ENCODE data around the gene DNAJC25. TPM values are rescaled to one million over a fixed set of nuclear protein-coding genes. Genes with fewer than 3 reads are reported as not detected.

The DNAJC25 gene
- total RNA-seq, 2 donors from 2014 or later, result 5.3 to 8.7 TPM

DNA sequence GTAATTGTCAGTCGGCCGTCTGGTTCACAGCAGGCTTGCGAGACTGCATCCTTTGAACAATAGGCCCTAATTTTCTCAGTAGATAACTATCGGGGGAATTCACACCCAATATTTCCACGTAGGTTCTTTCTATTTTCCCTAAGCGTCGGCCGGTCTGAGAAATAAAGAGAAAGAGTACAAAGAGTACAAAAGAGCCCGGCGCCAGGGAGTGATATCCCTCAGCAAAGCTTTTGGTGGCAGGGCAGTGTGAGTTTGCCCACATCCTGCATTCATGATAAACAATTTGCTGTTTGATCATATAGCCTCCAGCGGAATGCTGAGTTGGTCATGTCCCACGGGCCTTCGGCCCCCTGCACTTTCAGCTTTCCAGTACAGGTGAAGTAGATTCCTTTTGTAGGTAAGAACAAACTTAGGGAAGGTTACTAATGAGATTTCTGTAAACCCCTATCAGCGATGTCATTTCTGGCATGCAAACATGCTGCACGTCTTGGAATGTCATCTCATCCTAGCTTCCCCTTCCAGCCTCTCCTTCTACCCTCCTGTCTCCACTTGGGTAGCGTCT is 27.0 kb upstream of the DNAJC25 start:
- H3K4me1 ChIP-seq, result no peaks in the 10 kb centered on the region
- no peaks in the 10 kb centered on the region for H3K27me3 ChIP-seq
- TF ChIP-seq, protein P1, sequence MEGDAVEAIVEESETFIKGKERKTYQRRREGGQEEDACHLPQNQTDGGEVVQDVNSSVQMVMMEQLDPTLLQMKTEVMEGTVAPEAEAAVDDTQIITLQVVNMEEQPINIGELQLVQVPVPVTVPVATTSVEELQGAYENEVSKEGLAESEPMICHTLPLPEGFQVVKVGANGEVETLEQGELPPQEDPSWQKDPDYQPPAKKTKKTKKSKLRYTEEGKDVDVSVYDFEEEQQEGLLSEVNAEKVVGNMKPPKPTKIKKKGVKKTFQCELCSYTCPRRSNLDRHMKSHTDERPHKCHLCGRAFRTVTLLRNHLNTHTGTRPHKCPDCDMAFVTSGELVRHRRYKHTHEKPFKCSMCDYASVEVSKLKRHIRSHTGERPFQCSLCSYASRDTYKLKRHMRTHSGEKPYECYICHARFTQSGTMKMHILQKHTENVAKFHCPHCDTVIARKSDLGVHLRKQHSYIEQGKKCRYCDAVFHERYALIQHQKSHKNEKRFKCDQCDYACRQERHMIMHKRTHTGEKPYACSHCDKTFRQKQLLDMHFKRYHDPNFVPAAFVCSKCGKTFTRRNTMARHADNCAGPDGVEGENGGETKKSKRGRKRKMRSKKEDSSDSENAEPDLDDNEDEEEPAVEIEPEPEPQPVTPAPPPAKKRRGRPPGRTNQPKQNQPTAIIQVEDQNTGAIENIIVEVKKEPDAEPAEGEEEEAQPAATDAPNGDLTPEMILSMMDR (IDR thresholded peaks at IDR 0.05), result no peak
- DNase-seq (ENCODE audit: low spot score), result no peak
- H3K9me3 ChIP-seq, result no peaks in the 10 kb centered on the region
- no peaks in the 10 kb centered on the region for H3K36me3 ChIP-seq
- H3K27ac ChIP-seq, result no peak overlapping the region
- no peak overlapping the region for H3K4me3 ChIP-seq

DNA sequence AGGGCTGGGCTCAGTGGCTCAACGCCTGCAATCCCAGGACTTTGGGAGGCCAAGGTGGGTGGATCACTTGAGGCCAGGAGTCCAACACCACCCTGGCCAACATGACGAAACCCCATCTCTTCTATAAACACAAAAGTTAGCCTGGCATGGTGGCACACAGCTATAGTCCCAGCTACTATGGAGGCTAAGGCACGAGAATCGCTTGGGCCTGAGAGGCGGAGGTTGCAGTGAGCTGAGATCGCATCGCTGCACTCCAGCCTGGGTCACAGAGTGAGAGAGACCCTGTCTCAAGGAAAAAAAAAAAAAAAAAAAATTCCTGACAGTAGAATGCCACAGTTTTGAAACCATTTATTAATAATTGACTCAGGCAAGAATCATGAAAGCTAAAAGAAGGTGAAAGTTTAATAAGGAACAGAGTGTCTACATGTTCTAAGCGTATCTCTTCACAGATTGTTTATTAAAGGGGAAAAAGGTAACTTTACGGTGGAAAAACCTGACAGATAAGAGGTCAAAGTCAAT is 26.0 kb upstream of the DNAJC25 start:
- no peak overlapping the region for H3K27ac ChIP-seq
- no peaks in the 10 kb centered on the region for H3K4me1 ChIP-seq
- H3K27me3 ChIP-seq, result no peaks in the 10 kb centered on the region
- DNase-seq (ENCODE audit: low spot score), result no peak
- H3K36me3 ChIP-seq, result no peaks in the 10 kb centered on the region
- no peaks in the 10 kb centered on the region for H3K9me3 ChIP-seq
- no peak overlapping the region for H3K4me3 ChIP-seq
- TF ChIP-seq, protein P1 (IDR thresholded peaks at IDR 0.05), result no peak

DNA sequence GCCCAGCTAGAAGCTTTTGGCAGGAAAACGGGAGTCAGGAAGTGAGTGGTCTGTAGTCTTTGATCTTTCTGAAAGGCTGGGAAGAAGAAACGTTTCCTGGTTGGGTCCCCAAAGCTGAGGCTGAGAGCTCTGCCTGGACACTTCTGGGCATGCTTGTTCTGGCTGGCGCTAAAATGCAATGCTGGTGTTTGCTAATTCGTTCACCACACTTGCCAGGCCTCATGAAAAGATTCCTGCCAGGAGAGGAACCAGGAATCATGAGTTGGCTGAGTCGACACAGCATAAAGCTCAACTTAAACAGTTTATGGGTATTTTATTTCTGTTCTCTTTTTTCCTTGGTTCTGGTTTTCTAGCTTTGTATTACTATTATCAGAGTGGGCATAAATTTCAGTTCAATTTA is 21.0 kb upstream of the DNAJC25 start:
- Histone ChIP-seq H3K27ac (no peak overlapping the region), H3K4me1 (no peaks in the 10 kb centered on the region), H3K4me3 (no peak overlapping the region), H3K27me3 (no peaks in the 10 kb centered on the region), H3K9me3 (no peaks in the 10 kb centered on the region), H3K36me3 (no peaks in the 10 kb centered on the region)
- no peak for DNase-seq (ENCODE audit: low spot score)
- TF ChIP-seq, protein P1 (IDR thresholded peaks at IDR 0.05), result no peak

DNA sequence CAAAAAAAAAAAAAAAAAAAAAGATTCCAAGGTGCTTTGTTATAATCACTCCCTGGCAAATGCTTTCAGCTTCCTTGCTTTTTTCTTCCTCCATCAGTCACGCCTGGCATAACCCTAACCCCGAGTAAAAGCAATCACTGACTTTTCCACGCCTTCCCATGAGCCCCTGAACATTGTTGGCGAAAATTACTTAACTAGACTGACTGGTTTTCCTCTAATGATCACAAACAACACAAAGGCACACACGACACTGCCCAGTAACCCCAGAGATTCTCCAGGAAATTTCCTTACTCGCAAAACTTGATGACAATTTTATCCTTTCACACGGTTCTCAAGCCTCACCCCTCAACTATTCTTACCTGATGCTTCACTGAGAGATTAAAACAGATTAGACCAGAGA is 20.3 kb upstream of the DNAJC25 start:
- TF ChIP-seq, protein P1 (IDR thresholded peaks at IDR 0.05), result no peak
- H3K36me3 ChIP-seq, result no peaks in the 10 kb centered on the region
- DNase-seq (ENCODE audit: low spot score), result no peak

DNA sequence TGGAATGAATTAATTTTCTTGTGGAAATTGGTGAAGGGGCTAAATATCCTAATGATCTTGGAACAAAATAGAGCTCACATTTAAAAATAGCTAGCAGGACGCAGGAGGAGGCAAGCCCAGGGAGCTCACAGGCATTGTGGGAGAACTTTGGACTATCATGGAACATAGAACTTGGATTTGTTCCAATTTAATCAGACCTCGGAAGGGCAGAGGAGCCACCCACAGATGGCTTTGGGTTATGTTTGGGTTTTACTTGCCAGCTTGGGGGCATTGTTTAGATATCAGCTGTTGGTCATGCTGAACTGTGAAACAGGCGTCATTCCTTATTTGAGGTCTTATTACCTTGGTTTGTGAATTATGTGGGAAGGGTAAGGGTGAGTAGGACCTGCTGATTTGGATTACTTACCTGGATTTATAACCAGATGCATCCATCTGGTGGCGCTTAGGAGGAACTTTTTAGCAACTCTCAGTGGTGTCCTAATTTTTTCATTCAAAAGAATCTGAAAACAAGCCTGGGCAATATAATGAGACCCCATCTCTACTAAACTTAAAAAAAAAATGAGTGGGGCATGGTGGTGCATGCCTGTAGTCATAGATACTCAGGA is 17.6 kb upstream of the DNAJC25 start:
- Histone ChIP-seq H3K27me3 (no peaks in the 10 kb centered on the region), H3K4me1 (no peaks in the 10 kb centered on the region), H3K36me3 (no peaks in the 10 kb centered on the region), H3K9me3 (no peaks in the 10 kb centered on the region), H3K4me3 (no peak overlapping the region), H3K27ac (no peak overlapping the region)
- no peak for DNase-seq (ENCODE audit: low spot score)
- TF ChIP-seq, protein P1 (IDR thresholded peaks at IDR 0.05), result no peak

More for the DNA sequence above, 20.3 kb upstream of the DNAJC25 start:
- no peaks in the 10 kb centered on the region for H3K27me3 ChIP-seq
- no peaks in the 10 kb centered on the region for H3K4me1 ChIP-seq
- H3K4me3 ChIP-seq, result no peak overlapping the region
- H3K27ac ChIP-seq, result no peak overlapping the region
- no peaks in the 10 kb centered on the region for H3K9me3 ChIP-seq

Measured in right atrium auricular region (tissue), 2 donors.